HG03558 (cell line): ENCODE results near the gene UHMK1.

Experiments used
- ATAC-seq: cut with Tn5 transposase; IDR thresholded peaks from one replicate; pipeline ENCODE4 v1.9.1; 2021; ENCODE audit warnings: moderate number of reproducible peaks; ENCODE audit not compliant: unreplicated experiment; ENCODE audit errors: extremely low read depth

Gene UHMK1

GRCh38 chr1:162502928-162503327 is 5.3 kb downstream of the UHMK1 start:
- ATAC-seq, result no peak

- ATAC-seq, result no peak
Observed at GRCh38 chr1:162527314-162527713, 29.7 kb downstream of the UHMK1 start.

GRCh38 chr1:162530307-162530987 is 32.8 kb downstream of the UHMK1 start:
- ATAC-seq, result peak; percentile 83

GRCh38 chr1:162530988-162531319 is 33.3 kb downstream of the UHMK1 start:
- no peak for ATAC-seq

GRCh38 chr1:162535501-162535900 is 37.9 kb downstream of the UHMK1 start:
- ATAC-seq, result no peak

- no peak for ATAC-seq
Observed at GRCh38 chr1:162536511-162536910, 38.9 kb downstream of the UHMK1 start.

GRCh38 chr1:162537216-162537615 is 39.6 kb downstream of the UHMK1 start:
- no peak for ATAC-seq

GRCh38 chr1:162538815-162539431 is 41.3 kb downstream of the UHMK1 start:
- ATAC-seq, result no peak

GRCh38 chr1:162541619-162542141 is 44.1 kb downstream of the UHMK1 start:
- no peak for ATAC-seq

- no peak for ATAC-seq
Observed at GRCh38 chr1:162543228-162543627, 45.6 kb downstream of the UHMK1 start.

- no peak for ATAC-seq
Observed at GRCh38 chr1:162548170-162548569, 50.6 kb downstream of the UHMK1 start.

- no peak for ATAC-seq
Observed at GRCh38 chr1:162549001-162549400, 51.4 kb downstream of the UHMK1 start.

- no peak for ATAC-seq
Observed at GRCh38 chr1:162550925-162551324, 53.3 kb downstream of the UHMK1 start.

GRCh38 chr1:162551969-162552683 is 54.5 kb downstream of the UHMK1 start:
- no peak for ATAC-seq

GRCh38 chr1:162552684-162553252 is 55.1 kb downstream of the UHMK1 start:
- ATAC-seq, result no peak

GRCh38 chr1:162554258-162554657 is 56.6 kb downstream of the UHMK1 start:
- ATAC-seq, result no peak

GRCh38 chr1:162557536-162557935 is 59.9 kb downstream of the UHMK1 start:
- no peak for ATAC-seq

GRCh38 chr1:162560303-162561036 is 62.9 kb downstream of the UHMK1 start:
- no peak for ATAC-seq

GRCh38 chr1:162561037-162561615 is 63.5 kb downstream of the UHMK1 start:
- ATAC-seq, result peak; percentile 89
